ENCODE results near the gene TIMP3.
"Not testable (repeated sequence)": the region's sequence is repeated elsewhere in the genome, so short reads cannot be mapped to it uniquely, and the experiment has no call there.

TIMP3 gene

GRCh38 chr22:32801537-32802236, at the start of gene TIMP3:
TSS of gene TIMP3 (plus strand) at chr22:32801705. CDS start at chr22:32802002, 297 bp downstream.
- H3K4me3 ChIP-seq (ENCODE audit: low read depth, low read length) = no peak within 1 kb of the TSS
- TF ChIP-seq CTCF (IDR thresholded peaks at IDR 0.05; ENCODE audit: control insufficient read depth, extremely low read depth, insufficient read depth) = no peak
- no peak for DNase-seq (ENCODE audit: low read depth)

- H3K4me3 ChIP-seq (ENCODE audit: low read depth, low read length) = no peak overlapping the region
- no peak for DNase-seq (ENCODE audit: low read depth)
- TF ChIP-seq CTCF (IDR thresholded peaks at IDR 0.05; ENCODE audit: control insufficient read depth, extremely low read depth, insufficient read depth) = no peak
These were observed 49.2 kb upstream of the TIMP3 start for GRCh38 chr22:32752326-32752725.

- DNase-seq (ENCODE audit: low read depth) = no peak
- TF ChIP-seq CTCF (IDR thresholded peaks at IDR 0.05; ENCODE audit: control insufficient read depth, extremely low read depth, insufficient read depth) = no peak
- no peak overlapping the region for H3K4me3 ChIP-seq (ENCODE audit: low read depth, low read length)
These were observed 48.5 kb upstream of the TIMP3 start for GRCh38 chr22:32752816-32753520.

- no peak for DNase-seq (ENCODE audit: low read depth)
- no peak for TF ChIP-seq CTCF (IDR thresholded peaks at IDR 0.05; ENCODE audit: control insufficient read depth, extremely low read depth, insufficient read depth)
- no peak overlapping the region for H3K4me3 ChIP-seq (ENCODE audit: low read depth, low read length)
These were observed 47.9 kb upstream of the TIMP3 start for GRCh38 chr22:32753591-32753990.

GRCh38 chr22:32754413-32755041, 47.0 kb upstream of the TIMP3 start:
- no peak for TF ChIP-seq CTCF (IDR thresholded peaks at IDR 0.05; ENCODE audit: control insufficient read depth, extremely low read depth, insufficient read depth)
- no peak overlapping the region for H3K4me3 ChIP-seq (ENCODE audit: low read depth, low read length)
- no peak for DNase-seq (ENCODE audit: low read depth)

- H3K4me3 ChIP-seq (ENCODE audit: low read depth, low read length); DNase-seq (ENCODE audit: low read depth): not testable (repeated sequence)
These were observed 44.3 kb upstream of the TIMP3 start for GRCh38 chr22:32757086-32757762.

- no peak for DNase-seq (ENCODE audit: low read depth)
- TF ChIP-seq CTCF (IDR thresholded peaks at IDR 0.05; ENCODE audit: control insufficient read depth, extremely low read depth, insufficient read depth) = no peak
- no peak overlapping the region for H3K4me3 ChIP-seq (ENCODE audit: low read depth, low read length)
These were observed 42.6 kb upstream of the TIMP3 start for GRCh38 chr22:32758866-32759385.

Measured in LNCaP clone FGC (cell line).